ENCODE results near the gene DKK3. TPM values are rescaled to one million over a fixed set of nuclear protein-coding genes. Genes with fewer than 3 reads are reported as not detected.

The DKK3 gene
- polyA plus RNA-seq, 1 of the 3 experiments (the other 2 are of a cell fraction) = 1,174 TPM

DNA sequence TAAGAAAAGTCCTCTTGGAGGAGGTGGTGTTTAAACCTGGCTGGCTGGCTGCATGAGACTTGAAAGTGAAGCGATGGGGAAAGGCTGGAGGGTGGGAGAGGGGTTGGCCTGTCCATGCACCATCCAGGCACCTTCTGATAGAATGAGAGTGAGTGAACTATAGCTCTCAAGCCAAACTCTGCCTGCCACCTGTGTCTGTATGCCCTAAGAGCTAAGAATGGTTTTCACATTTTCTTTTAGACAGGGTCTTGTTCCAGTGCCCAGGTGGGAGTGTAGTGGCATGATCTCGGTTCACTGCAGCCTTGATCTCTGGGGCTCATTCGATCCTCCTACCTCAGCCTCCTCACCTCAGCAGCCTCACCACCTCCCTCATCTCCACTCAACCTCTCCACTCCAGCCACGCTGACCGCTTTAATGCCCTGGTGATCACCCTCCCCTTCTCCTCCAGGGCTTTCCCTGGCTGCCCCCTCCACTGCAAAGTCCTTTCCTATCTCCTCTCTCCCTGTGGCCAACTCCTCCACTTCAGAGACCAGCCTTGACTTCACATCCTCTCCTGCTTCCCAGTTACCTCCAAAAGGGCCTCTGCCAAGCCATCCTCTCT lies 38.3 kb upstream of the DKK3 start:
- POLR2A ChIA-PET = no interaction called here
- Histone ChIP-seq H3K27me3 (ENCODE audit: insufficient read depth) (no peaks in the 10 kb centered on the region), H2AFZ (ENCODE audit: low read depth) (peak overlapping the region; percentile 65; the same call in 1 of the 2 replicates), H3K9me3 (no peaks in the 10 kb centered on the region), H3K4me2 (no peak overlapping the region), H3K27ac (ENCODE audit: low read depth in 2 of 2, low read length in 1 of 2) (peak overlapping the region in 1 of 2 experiments; percentile 64; a peak in 2 of 4 replicates), H4K20me1 (ENCODE audit: insufficient read depth) (no peaks in the 10 kb centered on the region), H3K36me3 (replicated peaks in 1 of 2; ENCODE audit: control insufficient read depth in 1 of 2, insufficient read depth in 2 of 2, low read length in 1 of 2) (no peaks in the 10 kb centered on the region), H3K79me2 (ENCODE audit: insufficient read depth) (no peaks in the 10 kb centered on the region), H3F3A (replicated peaks; ENCODE audit: insufficient read depth) (peaks cover 32% of the 10 kb centered on the region), H3K4me3 (ENCODE audit: low read depth in 2 of 2, low read length in 1 of 2) (no peak overlapping the region), H3K9me2 (no peaks in the 10 kb centered on the region), H3K9ac (peak overlapping the region; percentile 60; the same call in 1 of the 2 replicates), H3K4me1 (ENCODE audit: control insufficient read depth in 1 of 2, insufficient read depth in 2 of 2, low read depth in 1 of 2, low read length in 1 of 2) (peaks cover 6 to 16% of the 10 kb centered on the region in 2 experiments; a peak in 3 of 4 replicates)
- TF ChIP-seq SIN3A (IDR thresholded peaks at IDR 0.05; ENCODE audit: borderline replicate concordance, low read depth, low read length) = no peak
- no peak for TF ChIP-seq CHD2 (IDR thresholded peaks at IDR 0.05; ENCODE audit: low read length, partially characterized antibody)
- TF ChIP-seq EZH2phosphoT487 (IDR thresholded peaks at IDR 0.05; ENCODE audit: borderline replicate concordance, low read depth) = no peak
- TF ChIP-seq, protein P1, sequence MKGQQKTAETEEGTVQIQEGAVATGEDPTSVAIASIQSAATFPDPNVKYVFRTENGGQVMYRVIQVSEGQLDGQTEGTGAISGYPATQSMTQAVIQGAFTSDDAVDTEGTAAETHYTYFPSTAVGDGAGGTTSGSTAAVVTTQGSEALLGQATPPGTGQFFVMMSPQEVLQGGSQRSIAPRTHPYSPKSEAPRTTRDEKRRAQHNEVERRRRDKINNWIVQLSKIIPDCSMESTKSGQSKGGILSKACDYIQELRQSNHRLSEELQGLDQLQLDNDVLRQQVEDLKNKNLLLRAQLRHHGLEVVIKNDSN (IDR thresholded peaks at IDR 0.05; ENCODE audit: borderline replicate concordance, low read depth) = no peak
- TF ChIP-seq GABPA (IDR thresholded peaks at IDR 0.05; ENCODE audit: low read depth) = no peak
- no peak for TF ChIP-seq NFIC (IDR thresholded peaks at IDR 0.05; ENCODE audit: borderline replicate concordance)
- no peak for TF ChIP-seq TAF1 (IDR thresholded peaks at IDR 0.05; ENCODE audit: borderline replicate concordance, low read depth, low read length)
- TF ChIP-seq YY1 (IDR thresholded peaks at IDR 0.05; ENCODE audit: low read depth) = no peak
- no peak for TF ChIP-seq FOSL2 (IDR thresholded peaks at IDR 0.05; ENCODE audit: borderline replicate concordance, low read depth)
- no peak for TF ChIP-seq NRF1 (IDR thresholded peaks at IDR 0.05; ENCODE audit: low read depth, low read length)
- no peak for TF ChIP-seq PBX3 (IDR thresholded peaks at IDR 0.05)
- no peak for TF ChIP-seq MEF2A (IDR thresholded peaks at IDR 0.05; ENCODE audit: borderline replicate concordance, low read depth)
- TF ChIP-seq, protein P2, sequence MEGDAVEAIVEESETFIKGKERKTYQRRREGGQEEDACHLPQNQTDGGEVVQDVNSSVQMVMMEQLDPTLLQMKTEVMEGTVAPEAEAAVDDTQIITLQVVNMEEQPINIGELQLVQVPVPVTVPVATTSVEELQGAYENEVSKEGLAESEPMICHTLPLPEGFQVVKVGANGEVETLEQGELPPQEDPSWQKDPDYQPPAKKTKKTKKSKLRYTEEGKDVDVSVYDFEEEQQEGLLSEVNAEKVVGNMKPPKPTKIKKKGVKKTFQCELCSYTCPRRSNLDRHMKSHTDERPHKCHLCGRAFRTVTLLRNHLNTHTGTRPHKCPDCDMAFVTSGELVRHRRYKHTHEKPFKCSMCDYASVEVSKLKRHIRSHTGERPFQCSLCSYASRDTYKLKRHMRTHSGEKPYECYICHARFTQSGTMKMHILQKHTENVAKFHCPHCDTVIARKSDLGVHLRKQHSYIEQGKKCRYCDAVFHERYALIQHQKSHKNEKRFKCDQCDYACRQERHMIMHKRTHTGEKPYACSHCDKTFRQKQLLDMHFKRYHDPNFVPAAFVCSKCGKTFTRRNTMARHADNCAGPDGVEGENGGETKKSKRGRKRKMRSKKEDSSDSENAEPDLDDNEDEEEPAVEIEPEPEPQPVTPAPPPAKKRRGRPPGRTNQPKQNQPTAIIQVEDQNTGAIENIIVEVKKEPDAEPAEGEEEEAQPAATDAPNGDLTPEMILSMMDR (IDR thresholded peaks at IDR 0.05) = no peak
- TF ChIP-seq POLR2AphosphoS5 (IDR thresholded peaks at IDR 0.05; ENCODE audit: low read depth, low read length) = no peak
- WGBS (ENCODE audit: low lambda C conversion rate) = 69% methylated on average over 5 of the region's 5 CpGs
- CTCF ChIA-PET = interaction anchor here (0.5 to 17.0 kb wide), 38 partner anchors 15 to 846 kb away, joined by 3 to 488 read pairs (median 4); no protein-coding TSS in a partner anchor
- no peak for DNase-seq
